ENCODE measurements around the gene EPB41L2.

The EPB41L2 gene

GRCh38 chr6:130853555-130854183 is 209.4 kb downstream of the EPB41L2 start:
- no peak overlapping the region for H3K4me3 ChIP-seq (ENCODE audit: insufficient read depth, low read depth, low read length, poor library complexity, severe bottlenecking)
- H3K27ac ChIP-seq (ENCODE audit: insufficient read depth, low read length, poor library complexity, severe bottlenecking), result no peak overlapping the region
- no peaks in the 10 kb centered on the region for H3K9me3 ChIP-seq (ENCODE audit: control insufficient read depth, low read length)
- H3K27me3 ChIP-seq (replicated peaks; ENCODE audit: control insufficient read depth, insufficient read depth, low read length, poor library complexity, severe bottlenecking), result no peaks in the 10 kb centered on the region
- H3K4me1 ChIP-seq (ENCODE audit: control insufficient read depth, insufficient read depth, low read length, poor library complexity, severe bottlenecking), result no peaks in the 10 kb centered on the region
- H3K36me3 ChIP-seq (ENCODE audit: control insufficient read depth, insufficient read depth, low read length), result no peaks in the 10 kb centered on the region
- DNase-seq, result no peak

- DNase-seq, result no peak
- H3K4me3 ChIP-seq (ENCODE audit: insufficient read depth, low read depth, low read length, poor library complexity, severe bottlenecking), result no peak overlapping the region
- no peaks in the 10 kb centered on the region for H3K9me3 ChIP-seq (ENCODE audit: control insufficient read depth, low read length)
- no peaks in the 10 kb centered on the region for H3K36me3 ChIP-seq (ENCODE audit: control insufficient read depth, insufficient read depth, low read length)
- H3K27me3 ChIP-seq (replicated peaks; ENCODE audit: control insufficient read depth, insufficient read depth, low read length, poor library complexity, severe bottlenecking), result no peaks in the 10 kb centered on the region
- no peak overlapping the region for H3K27ac ChIP-seq (ENCODE audit: insufficient read depth, low read length, poor library complexity, severe bottlenecking)
- no peaks in the 10 kb centered on the region for H3K4me1 ChIP-seq (ENCODE audit: control insufficient read depth, insufficient read depth, low read length, poor library complexity, severe bottlenecking)
Observed at GRCh38 chr6:130852844-130853554, 210.0 kb downstream of the EPB41L2 start.

GRCh38 chr6:130851026-130851425 is 212.0 kb downstream of the EPB41L2 start:
- no peaks in the 10 kb centered on the region for H3K36me3 ChIP-seq (ENCODE audit: control insufficient read depth, insufficient read depth, low read length)
- no peaks in the 10 kb centered on the region for H3K27me3 ChIP-seq (replicated peaks; ENCODE audit: control insufficient read depth, insufficient read depth, low read length, poor library complexity, severe bottlenecking)
- DNase-seq, result no peak
- no peak overlapping the region for H3K4me3 ChIP-seq (ENCODE audit: insufficient read depth, low read depth, low read length, poor library complexity, severe bottlenecking)
- no peaks in the 10 kb centered on the region for H3K9me3 ChIP-seq (ENCODE audit: control insufficient read depth, low read length)
- no peaks in the 10 kb centered on the region for H3K4me1 ChIP-seq (ENCODE audit: control insufficient read depth, insufficient read depth, low read length, poor library complexity, severe bottlenecking)
- no peak overlapping the region for H3K27ac ChIP-seq (ENCODE audit: insufficient read depth, low read length, poor library complexity, severe bottlenecking)

GRCh38 chr6:130849594-130849993 is 213.5 kb downstream of the EPB41L2 start:
- Histone ChIP-seq H3K27ac (ENCODE audit: insufficient read depth, low read length, poor library complexity, severe bottlenecking) (no peak overlapping the region), H3K4me3 (ENCODE audit: insufficient read depth, low read depth, low read length, poor library complexity, severe bottlenecking) (no peak overlapping the region), H3K27me3 (replicated peaks; ENCODE audit: control insufficient read depth, insufficient read depth, low read length, poor library complexity, severe bottlenecking) (no peaks in the 10 kb centered on the region), H3K4me1 (ENCODE audit: control insufficient read depth, insufficient read depth, low read length, poor library complexity, severe bottlenecking) (no peaks in the 10 kb centered on the region), H3K9me3 (ENCODE audit: control insufficient read depth, low read length) (no peaks in the 10 kb centered on the region), H3K36me3 (ENCODE audit: control insufficient read depth, insufficient read depth, low read length) (no peaks in the 10 kb centered on the region)
- DNase-seq, result no peak

- no peak for DNase-seq
- H3K9me3 ChIP-seq (ENCODE audit: control insufficient read depth, low read length), result no peaks in the 10 kb centered on the region
Observed at GRCh38 chr6:130848945-130849344, 214.1 kb downstream of the EPB41L2 start.

GRCh38 chr6:130847001-130847910 is 215.8 kb downstream of the EPB41L2 start:
- DNase-seq, result no peak
- Histone ChIP-seq H3K9me3 (ENCODE audit: control insufficient read depth, low read length) (no peaks in the 10 kb centered on the region), H3K27me3 (replicated peaks; ENCODE audit: control insufficient read depth, insufficient read depth, low read length, poor library complexity, severe bottlenecking) (no peaks in the 10 kb centered on the region), H3K4me1 (ENCODE audit: control insufficient read depth, insufficient read depth, low read length, poor library complexity, severe bottlenecking) (no peaks in the 10 kb centered on the region), H3K27ac (ENCODE audit: insufficient read depth, low read length, poor library complexity, severe bottlenecking) (no peak overlapping the region), H3K4me3 (ENCODE audit: insufficient read depth, low read depth, low read length, poor library complexity, severe bottlenecking) (no peak overlapping the region), H3K36me3 (ENCODE audit: control insufficient read depth, insufficient read depth, low read length) (no peaks in the 10 kb centered on the region)

More at GRCh38 chr6:130848945-130849344, 214.1 kb downstream of the EPB41L2 start:
- Histone ChIP-seq H3K4me1 (ENCODE audit: control insufficient read depth, insufficient read depth, low read length, poor library complexity, severe bottlenecking) (no peaks in the 10 kb centered on the region), H3K36me3 (ENCODE audit: control insufficient read depth, insufficient read depth, low read length) (no peaks in the 10 kb centered on the region), H3K27ac (ENCODE audit: insufficient read depth, low read length, poor library complexity, severe bottlenecking) (no peak overlapping the region), H3K4me3 (ENCODE audit: insufficient read depth, low read depth, low read length, poor library complexity, severe bottlenecking) (no peak overlapping the region), H3K27me3 (replicated peaks; ENCODE audit: control insufficient read depth, insufficient read depth, low read length, poor library complexity, severe bottlenecking) (no peaks in the 10 kb centered on the region)

GRCh38 chr6:130846501-130846900 is 216.5 kb downstream of the EPB41L2 start:
- Histone ChIP-seq H3K9me3 (ENCODE audit: control insufficient read depth, low read length) (no peaks in the 10 kb centered on the region), H3K36me3 (ENCODE audit: control insufficient read depth, insufficient read depth, low read length) (no peaks in the 10 kb centered on the region), H3K27me3 (replicated peaks; ENCODE audit: control insufficient read depth, insufficient read depth, low read length, poor library complexity, severe bottlenecking) (no peaks in the 10 kb centered on the region), H3K4me1 (ENCODE audit: control insufficient read depth, insufficient read depth, low read length, poor library complexity, severe bottlenecking) (no peaks in the 10 kb centered on the region), H3K4me3 (ENCODE audit: insufficient read depth, low read depth, low read length, poor library complexity, severe bottlenecking) (no peak overlapping the region), H3K27ac (ENCODE audit: insufficient read depth, low read length, poor library complexity, severe bottlenecking) (no peak overlapping the region)
- no peak for DNase-seq

GRCh38 chr6:130843575-130844320 is 219.3 kb downstream of the EPB41L2 start:
- Histone ChIP-seq H3K27ac (ENCODE audit: insufficient read depth, low read length, poor library complexity, severe bottlenecking) (no peak overlapping the region), H3K4me1 (ENCODE audit: control insufficient read depth, insufficient read depth, low read length, poor library complexity, severe bottlenecking) (no peaks in the 10 kb centered on the region), H3K36me3 (ENCODE audit: control insufficient read depth, insufficient read depth, low read length) (no peaks in the 10 kb centered on the region), H3K4me3 (ENCODE audit: insufficient read depth, low read depth, low read length, poor library complexity, severe bottlenecking) (no peak overlapping the region), H3K27me3 (replicated peaks; ENCODE audit: control insufficient read depth, insufficient read depth, low read length, poor library complexity, severe bottlenecking) (no peaks in the 10 kb centered on the region), H3K9me3 (ENCODE audit: control insufficient read depth, low read length) (no peaks in the 10 kb centered on the region)
- DNase-seq, result no peak

- Histone ChIP-seq H3K27me3 (replicated peaks; ENCODE audit: control insufficient read depth, insufficient read depth, low read length, poor library complexity, severe bottlenecking) (no peaks in the 10 kb centered on the region), H3K36me3 (ENCODE audit: control insufficient read depth, insufficient read depth, low read length) (no peaks in the 10 kb centered on the region), H3K4me3 (ENCODE audit: insufficient read depth, low read depth, low read length, poor library complexity, severe bottlenecking) (no peak overlapping the region), H3K27ac (ENCODE audit: insufficient read depth, low read length, poor library complexity, severe bottlenecking) (no peak overlapping the region), H3K9me3 (ENCODE audit: control insufficient read depth, low read length) (no peaks in the 10 kb centered on the region), H3K4me1 (ENCODE audit: control insufficient read depth, insufficient read depth, low read length, poor library complexity, severe bottlenecking) (no peaks in the 10 kb centered on the region)
- no peak for DNase-seq
Observed at GRCh38 chr6:130841128-130841728, 221.8 kb downstream of the EPB41L2 start.

Data from effector memory CD4-positive, alpha-beta T cell (primary cell).